WTC11 (cell line): ENCODE measurements around the gene SRRM2.

Experiments used
- CREB1 ChIP-seq: sonication (generic); formaldehyde crosslinking; IDR thresholded peaks from 2 replicates; pipeline ENCODE4 v1.8.0; 2023; ENCODE audit warnings: mild to moderate bottlenecking, missing genetic modification reagents
- CTCF ChIP-seq: fragments of 200-600 bp; IDR thresholded peaks from 2 replicates; pipeline ENCODE4 v1.8.0; 2022; ENCODE audit warnings: antibody characterized with exemption
- NR3C1 ChIP-seq: sonication (generic); formaldehyde crosslinking; conservative IDR thresholded peaks from 2 replicates; pipeline ENCODE4 v1.8.1; 2023; ENCODE audit warnings: low read depth, mild to moderate bottlenecking, missing genetic modification reagents
- TEAD1 ChIP-seq: sonication (generic); formaldehyde crosslinking; IDR thresholded peaks from 2 replicates; pipeline ENCODE4 v1.8.0; 2022; ENCODE audit warnings: mild to moderate bottlenecking, missing genetic modification reagents
- TP53 ChIP-seq: sonication (generic); formaldehyde crosslinking; IDR thresholded peaks from 2 replicates; pipeline ENCODE4 v1.8.1; 2023; ENCODE audit warnings: mild to moderate bottlenecking, missing genetic modification reagents
- TF ChIP-seq, protein P1 (sequence below): sonication (generic); formaldehyde crosslinking; IDR thresholded peaks from 2 replicates; pipeline ENCODE4 v1.8.0; 2023; ENCODE audit warnings: mild to moderate bottlenecking, missing genetic modification reagents

- TF ChIP-seq CREB1 (CRISPR knock-in tag) = no peak
- no peak for TF ChIP-seq CTCF
- TF ChIP-seq, protein P1, sequence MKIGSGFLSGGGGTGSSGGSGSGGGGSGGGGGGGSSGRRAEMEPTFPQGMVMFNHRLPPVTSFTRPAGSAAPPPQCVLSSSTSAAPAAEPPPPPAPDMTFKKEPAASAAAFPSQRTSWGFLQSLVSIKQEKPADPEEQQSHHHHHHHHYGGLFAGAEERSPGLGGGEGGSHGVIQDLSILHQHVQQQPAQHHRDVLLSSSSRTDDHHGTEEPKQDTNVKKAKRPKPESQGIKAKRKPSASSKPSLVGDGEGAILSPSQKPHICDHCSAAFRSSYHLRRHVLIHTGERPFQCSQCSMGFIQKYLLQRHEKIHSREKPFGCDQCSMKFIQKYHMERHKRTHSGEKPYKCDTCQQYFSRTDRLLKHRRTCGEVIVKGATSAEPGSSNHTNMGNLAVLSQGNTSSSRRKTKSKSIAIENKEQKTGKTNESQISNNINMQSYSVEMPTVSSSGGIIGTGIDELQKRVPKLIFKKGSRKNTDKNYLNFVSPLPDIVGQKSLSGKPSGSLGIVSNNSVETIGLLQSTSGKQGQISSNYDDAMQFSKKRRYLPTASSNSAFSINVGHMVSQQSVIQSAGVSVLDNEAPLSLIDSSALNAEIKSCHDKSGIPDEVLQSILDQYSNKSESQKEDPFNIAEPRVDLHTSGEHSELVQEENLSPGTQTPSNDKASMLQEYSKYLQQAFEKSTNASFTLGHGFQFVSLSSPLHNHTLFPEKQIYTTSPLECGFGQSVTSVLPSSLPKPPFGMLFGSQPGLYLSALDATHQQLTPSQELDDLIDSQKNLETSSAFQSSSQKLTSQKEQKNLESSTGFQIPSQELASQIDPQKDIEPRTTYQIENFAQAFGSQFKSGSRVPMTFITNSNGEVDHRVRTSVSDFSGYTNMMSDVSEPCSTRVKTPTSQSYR (CRISPR knock-in tag) = no peak
- TF ChIP-seq TEAD1 = no peak
- no peak for TF ChIP-seq NR3C1 (CRISPR knock-in tag)
- TF ChIP-seq TP53 (CRISPR knock-in tag) = no peak
Observed at GRCh38 chr16:2779978-2780898, 27.8 kb downstream of the SRRM2 start.
